ENCODE measurements around the gene GP1BB. TPM values are rescaled to one million over a fixed set of nuclear protein-coding genes. Genes with fewer than 3 reads are reported as not detected.

Gene GP1BB
- total RNA-seq, 1 experiment from 2014 or later: not detected

- H3K9me3 Mint-ChIP-seq (ENCODE audit: low read depth, unreplicated experiment): no peaks in the 10 kb centered on the region
- no peak for DNase-seq
- TF ChIP-seq, protein P1, sequence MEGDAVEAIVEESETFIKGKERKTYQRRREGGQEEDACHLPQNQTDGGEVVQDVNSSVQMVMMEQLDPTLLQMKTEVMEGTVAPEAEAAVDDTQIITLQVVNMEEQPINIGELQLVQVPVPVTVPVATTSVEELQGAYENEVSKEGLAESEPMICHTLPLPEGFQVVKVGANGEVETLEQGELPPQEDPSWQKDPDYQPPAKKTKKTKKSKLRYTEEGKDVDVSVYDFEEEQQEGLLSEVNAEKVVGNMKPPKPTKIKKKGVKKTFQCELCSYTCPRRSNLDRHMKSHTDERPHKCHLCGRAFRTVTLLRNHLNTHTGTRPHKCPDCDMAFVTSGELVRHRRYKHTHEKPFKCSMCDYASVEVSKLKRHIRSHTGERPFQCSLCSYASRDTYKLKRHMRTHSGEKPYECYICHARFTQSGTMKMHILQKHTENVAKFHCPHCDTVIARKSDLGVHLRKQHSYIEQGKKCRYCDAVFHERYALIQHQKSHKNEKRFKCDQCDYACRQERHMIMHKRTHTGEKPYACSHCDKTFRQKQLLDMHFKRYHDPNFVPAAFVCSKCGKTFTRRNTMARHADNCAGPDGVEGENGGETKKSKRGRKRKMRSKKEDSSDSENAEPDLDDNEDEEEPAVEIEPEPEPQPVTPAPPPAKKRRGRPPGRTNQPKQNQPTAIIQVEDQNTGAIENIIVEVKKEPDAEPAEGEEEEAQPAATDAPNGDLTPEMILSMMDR (IDR thresholded peaks at IDR 0.05; ENCODE audit: unreplicated experiment): no peak
- intact Hi-C loops (cut with micrococcal nuclease; ENCODE audit: unreplicated experiment): no loop called here
- no peak overlapping the region for H3K4me3 Mint-ChIP-seq (ENCODE audit: low read depth, unreplicated experiment)
- H3K36me3 Mint-ChIP-seq (ENCODE audit: insufficient read depth, unreplicated experiment): no peaks in the 10 kb centered on the region
- H3K4me1 Mint-ChIP-seq (ENCODE audit: low read depth, unreplicated experiment): no peaks in the 10 kb centered on the region
- H3K27me3 Mint-ChIP-seq (ENCODE audit: unreplicated experiment): peaks cover 77% of the 10 kb centered on the region
- no TSS peak for BruUV-seq (replicated peaks)
- H3K27ac Mint-ChIP-seq (ENCODE audit: unreplicated experiment): no peak overlapping the region
- CTCF ChIA-PET: no interaction called here
Measured at GRCh38 chr22:19750507-19751490, 27.5 kb downstream of the GP1BB start.

GRCh38 chr22:19751497-19752245 is 28.3 kb downstream of the GP1BB start:
- H3K27me3 Mint-ChIP-seq (ENCODE audit: unreplicated experiment): peaks cover 86% of the 10 kb centered on the region
- TF ChIP-seq, protein P1 (IDR thresholded peaks at IDR 0.05; ENCODE audit: unreplicated experiment): no peak
- no TSS peak for BruUV-seq (replicated peaks)

DNA sequence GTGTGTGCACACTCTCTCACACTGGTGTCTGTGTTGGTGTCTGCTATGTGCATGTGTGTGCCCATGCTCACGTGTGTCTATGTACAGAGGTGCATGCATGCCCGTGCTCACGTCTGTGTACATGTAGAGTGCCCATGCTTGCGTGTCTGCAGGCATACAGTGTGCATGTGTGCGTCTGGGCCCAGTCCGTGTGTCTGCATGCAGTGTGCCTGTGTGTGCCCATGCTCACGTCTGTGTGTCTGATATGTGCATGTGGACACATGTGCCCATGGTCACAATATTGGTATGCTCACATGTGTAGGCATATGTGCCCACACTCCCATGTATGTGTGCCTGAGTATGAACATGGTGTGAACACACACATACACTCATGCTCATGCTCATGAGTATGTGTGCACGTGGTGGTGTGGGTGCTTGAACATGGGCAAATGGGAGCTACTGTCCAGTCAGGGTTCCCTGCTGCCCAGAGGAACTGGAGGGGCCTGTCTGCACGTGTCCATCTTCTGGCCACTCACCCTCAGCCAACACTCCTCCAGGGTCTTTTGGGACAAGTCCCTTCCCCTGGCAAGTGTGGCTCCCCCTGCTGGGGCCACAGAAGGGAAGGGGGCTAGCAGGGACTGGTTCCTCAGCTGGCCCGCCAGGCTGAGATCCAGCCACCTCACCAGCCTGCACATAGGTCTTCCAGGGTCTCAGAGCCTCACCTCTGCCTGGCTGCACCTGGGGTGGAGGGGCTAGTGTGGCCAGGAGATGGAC is 29.9 kb downstream of the GP1BB start:
- Mint-ChIP-seq H3K27ac (ENCODE audit: unreplicated experiment) (no peak overlapping the region), H3K4me1 (ENCODE audit: low read depth, unreplicated experiment) (no peaks in the 10 kb centered on the region), H3K4me3 (ENCODE audit: low read depth, unreplicated experiment) (no peak overlapping the region), H3K27me3 (ENCODE audit: unreplicated experiment) (peaks cover 94% of the 10 kb centered on the region), H3K9me3 (ENCODE audit: low read depth, unreplicated experiment) (no peaks in the 10 kb centered on the region), H3K36me3 (ENCODE audit: insufficient read depth, unreplicated experiment) (no peaks in the 10 kb centered on the region)
- CTCF ChIA-PET: interaction anchor here (0.6 kb wide), 1 partner anchor 170 kb away, joined by 4 read pairs; no protein-coding TSS in a partner anchor
- intact Hi-C loops (cut with micrococcal nuclease; ENCODE audit: unreplicated experiment): no loop called here
- TF ChIP-seq, protein P1 (IDR thresholded peaks at IDR 0.05; ENCODE audit: unreplicated experiment): no peak
- no TSS peak for BruUV-seq (replicated peaks)
- no peak for DNase-seq

More at GRCh38 chr22:19751497-19752245, 28.3 kb downstream of the GP1BB start:
- no peak overlapping the region for H3K4me3 Mint-ChIP-seq (ENCODE audit: low read depth, unreplicated experiment)
- no peaks in the 10 kb centered on the region for H3K4me1 Mint-ChIP-seq (ENCODE audit: low read depth, unreplicated experiment)
- H3K27ac Mint-ChIP-seq (ENCODE audit: unreplicated experiment): no peak overlapping the region
- H3K36me3 Mint-ChIP-seq (ENCODE audit: insufficient read depth, unreplicated experiment): no peaks in the 10 kb centered on the region
- intact Hi-C loops (cut with micrococcal nuclease; ENCODE audit: unreplicated experiment): no loop called here
- CTCF ChIA-PET: interaction anchor here (0.6 kb wide), 1 partner anchor 1299 kb away, joined by 8 read pairs; no protein-coding TSS in a partner anchor
- no peak for DNase-seq
- no peaks in the 10 kb centered on the region for H3K9me3 Mint-ChIP-seq (ENCODE audit: low read depth, unreplicated experiment)
